Activated effector memory CD4-positive, alpha-beta T cell treated with Interleukin-2 at 50 U/mL for 16 hours (primary cell): Measurements from ENCODE around the gene IL27RA.
A peak's percentile ranks its signal among the peaks of the same experiment; 100 is the strongest.
"Not testable (repeated sequence)": the region's sequence is repeated elsewhere in the genome, so short reads cannot be mapped to it uniquely, and the experiment has no call there.

Experiments
- DNase-seq: peaks from one replicate; pipeline ENCODE4 v3.0.0-alpha.2; 2020

Gene IL27RA

GRCh38 chr19:14033946-14034345 is 2.4 kb downstream of the IL27RA start:
- no peak for DNase-seq

DNA sequence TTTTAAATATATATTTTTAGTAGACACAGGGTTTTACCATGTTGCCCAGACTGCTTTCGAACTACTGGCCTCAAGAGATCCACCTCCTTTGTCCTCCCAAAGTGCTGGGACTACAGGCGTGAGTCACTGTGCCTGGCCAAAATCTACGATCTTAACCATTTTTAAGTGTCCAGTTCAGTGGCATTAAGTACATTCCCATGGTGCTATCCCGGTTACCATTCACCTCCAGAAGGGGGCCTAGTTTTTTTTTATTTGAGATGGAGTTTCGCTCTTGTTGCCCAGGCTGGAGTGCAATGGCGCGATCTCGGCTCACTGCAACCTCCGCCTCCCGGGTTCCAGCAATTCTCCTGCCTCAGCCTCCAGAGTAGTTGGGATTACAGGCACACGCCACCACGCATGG is 3.6 kb downstream of the IL27RA start:
- not testable (repeated sequence) for DNase-seq

GRCh38 chr19:14035706-14036105 is 4.1 kb downstream of the IL27RA start:
- DNase-seq = no peak

DNA sequence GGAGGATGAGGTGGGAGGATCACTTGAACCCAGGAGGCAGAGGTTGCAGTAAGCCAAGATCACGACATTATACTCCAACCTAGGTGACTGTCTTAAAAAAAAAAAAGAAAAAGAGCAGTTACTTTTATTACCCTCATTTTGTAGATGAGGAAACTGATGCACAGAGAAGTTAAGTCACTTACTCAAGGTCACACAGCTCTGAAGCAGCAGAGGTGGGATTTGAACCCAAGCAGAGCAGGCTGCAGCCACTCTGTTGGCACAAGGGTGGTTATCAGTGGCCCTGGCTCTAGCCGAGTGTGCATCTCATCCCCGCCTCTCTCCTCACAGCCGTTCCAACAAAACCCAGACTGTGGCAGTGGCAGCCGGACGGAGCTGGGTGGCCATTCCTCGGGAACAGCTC is 7.6 kb downstream of the IL27RA start:
- DNase-seq = no peak

DNA sequence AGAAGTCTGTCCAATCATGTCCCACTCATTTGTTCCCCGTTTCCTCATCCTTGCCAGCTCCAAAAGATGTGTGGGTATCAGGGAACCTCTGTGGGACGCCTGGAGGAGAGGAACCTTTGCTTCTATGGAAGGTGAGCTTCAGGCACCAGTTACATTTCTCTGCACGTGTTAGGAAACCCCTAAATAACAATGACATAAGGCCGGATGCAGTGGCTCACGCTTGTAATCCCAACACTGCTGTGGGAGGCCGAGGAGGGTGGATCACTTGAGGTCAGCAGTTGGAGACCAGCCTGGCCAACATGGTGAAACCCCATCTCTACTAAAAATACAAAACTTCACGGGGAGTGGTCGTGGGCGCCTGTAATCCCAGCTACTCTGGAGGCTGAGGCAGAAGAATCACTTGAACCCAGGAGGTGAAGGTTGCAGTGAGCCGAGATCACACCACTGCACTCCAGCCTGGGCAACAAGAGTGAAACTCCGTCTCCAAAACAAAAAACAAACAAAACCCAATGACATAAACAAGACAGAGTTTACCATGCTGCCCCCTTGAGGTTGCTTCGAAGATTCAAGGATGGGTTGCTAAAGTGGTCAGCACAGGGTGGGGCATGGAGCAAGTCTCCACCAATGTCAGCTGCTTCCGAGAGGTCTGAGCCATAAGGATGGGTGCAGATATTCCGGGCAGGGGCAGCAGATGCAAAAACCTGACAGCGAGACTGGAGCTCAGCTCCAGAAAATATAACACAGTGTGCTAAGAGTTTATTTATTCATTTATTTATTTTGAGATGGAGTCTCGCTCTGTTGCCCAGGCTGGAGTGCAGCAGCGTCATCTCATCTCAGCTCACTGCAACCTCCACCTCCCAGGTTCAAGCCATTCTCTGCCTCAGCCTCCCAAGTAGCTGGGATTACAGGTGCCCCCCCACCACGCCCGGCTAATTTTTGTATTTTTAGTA is 11.4 kb downstream of the IL27RA start:
- DNase-seq = not testable (repeated sequence)

DNA sequence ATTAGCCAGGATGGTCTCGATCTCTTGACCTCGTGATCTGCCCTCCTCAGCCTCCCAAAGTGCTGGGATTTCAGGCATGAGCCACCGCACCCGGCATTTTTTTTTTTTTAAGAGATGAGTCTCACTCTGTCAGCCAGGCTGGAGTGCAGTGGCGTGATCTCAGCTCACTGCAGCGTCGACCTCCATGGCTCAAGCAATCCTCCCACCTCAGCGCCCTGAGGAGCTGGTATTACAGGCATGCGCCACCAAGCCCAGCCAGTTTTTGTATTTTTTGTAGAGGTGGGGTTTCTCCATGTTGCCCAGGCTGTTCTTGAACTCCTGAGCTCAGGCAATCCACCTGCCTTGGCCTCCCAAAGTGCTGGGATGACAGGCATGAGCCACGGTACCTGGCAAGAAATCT is 16.3 kb downstream of the IL27RA start:
- DNase-seq = not testable (repeated sequence)

GRCh38 chr19:14048443-14049153 is 17.0 kb downstream of the IL27RA start:
- DNase-seq = peak; percentile 49

DNA sequence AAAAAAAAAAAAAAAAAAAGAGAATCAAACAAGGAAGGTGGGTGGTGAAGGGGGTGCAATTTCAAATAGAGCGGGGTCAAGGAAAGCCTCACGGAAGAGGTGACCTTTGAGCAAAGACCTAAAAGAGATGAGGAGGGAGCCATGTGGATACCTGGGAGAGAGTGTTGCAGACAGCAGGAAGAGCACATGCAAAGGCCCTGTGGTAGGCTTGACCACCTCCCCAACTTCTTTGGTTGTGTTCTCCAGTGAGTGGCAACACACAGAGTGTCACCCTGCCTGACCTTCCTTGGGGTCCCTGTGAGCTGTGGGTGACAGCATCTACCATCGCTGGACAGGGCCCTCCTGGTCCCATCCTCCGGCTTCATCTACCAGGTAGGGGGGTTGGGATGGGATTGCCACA is 18.9 kb downstream of the IL27RA start:
- no peak for DNase-seq

GRCh38 chr19:14050961-14051360 is 19.4 kb downstream of the IL27RA start:
- not testable (repeated sequence) for DNase-seq

GRCh38 chr19:14051980-14052379 is 20.4 kb downstream of the IL27RA start:
- DNase-seq = no peak

DNA sequence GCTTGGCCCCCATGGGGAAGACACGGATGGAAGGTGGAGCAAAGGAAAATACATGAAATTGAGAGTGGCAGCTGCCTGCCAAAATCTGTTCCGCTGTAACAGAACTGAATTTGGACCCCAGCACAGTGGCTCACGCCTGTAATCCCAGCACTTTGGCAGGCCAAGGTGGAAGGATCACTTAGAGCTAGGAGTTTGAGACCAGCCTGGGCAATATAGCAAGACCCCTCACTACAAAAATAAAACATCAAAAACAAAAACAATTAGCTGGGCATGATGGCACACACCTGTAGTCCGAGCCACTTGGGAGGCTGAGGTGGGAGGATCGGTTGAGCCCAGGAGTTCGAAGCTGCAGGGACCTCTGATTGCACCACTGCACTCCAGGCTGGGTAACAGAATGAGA is 20.9 kb downstream of the IL27RA start:
- no peak for DNase-seq

GRCh38 chr19:14053032-14053431 is 21.5 kb downstream of the IL27RA start:
- no peak for DNase-seq

GRCh38 chr19:14053500-14053899 is 21.9 kb downstream of the IL27RA start:
- no peak for DNase-seq

GRCh38 chr19:14054099-14054498 is 22.5 kb downstream of the IL27RA start:
- no peak for DNase-seq

DNA sequence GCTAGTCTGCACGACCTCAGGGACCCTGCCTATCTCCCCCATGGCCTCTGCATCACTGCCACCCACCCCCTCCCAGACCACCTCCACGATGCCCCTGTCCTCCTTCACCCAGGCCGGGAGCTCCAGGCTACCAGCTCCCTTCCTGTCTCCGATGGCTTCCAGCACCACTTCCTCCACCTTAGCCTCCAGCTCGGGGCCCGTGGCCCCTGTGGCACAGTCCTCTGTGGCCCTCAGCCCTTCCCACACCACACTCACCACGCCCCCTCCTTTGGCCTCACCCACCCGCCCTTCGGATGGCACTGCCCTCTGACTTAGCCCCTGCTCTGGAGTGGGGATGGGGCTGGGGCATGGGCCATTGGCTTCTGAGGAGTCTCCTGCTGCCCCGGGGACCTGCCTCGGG is 23.2 kb downstream of the IL27RA start:
- DNase-seq = no peak

DNA sequence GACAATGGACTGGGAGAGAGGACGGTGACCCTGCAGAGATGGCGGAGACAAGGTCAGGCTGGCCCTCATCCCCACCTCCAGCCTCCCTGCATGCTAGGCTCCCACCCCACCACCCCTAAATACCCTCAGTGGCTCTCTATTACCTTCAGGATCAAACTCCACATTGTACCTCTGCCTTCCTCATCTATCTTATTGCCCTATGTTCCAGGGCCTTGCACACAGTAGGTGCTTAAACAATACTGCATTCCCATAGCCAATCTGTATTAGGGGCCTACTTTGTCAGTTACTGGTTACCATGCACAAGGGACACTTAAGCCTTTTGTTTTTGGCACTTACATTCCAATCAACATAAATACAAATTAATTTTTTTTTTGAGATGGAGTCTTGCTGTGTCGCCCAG is 23.8 kb downstream of the IL27RA start:
- no peak for DNase-seq

GRCh38 chr19:14056069-14056666 is 24.6 kb downstream of the IL27RA start:
- DNase-seq = no peak

- DNase-seq = no peak
Measured at GRCh38 chr19:14056741-14057356, 25.3 kb downstream of the IL27RA start.

GRCh38 chr19:14058182-14059092 is 26.9 kb downstream of the IL27RA start:
- DNase-seq = no peak

- peak; percentile 13 for DNase-seq
Measured at GRCh38 chr19:14059093-14059480, 27.5 kb downstream of the IL27RA start.

DNA sequence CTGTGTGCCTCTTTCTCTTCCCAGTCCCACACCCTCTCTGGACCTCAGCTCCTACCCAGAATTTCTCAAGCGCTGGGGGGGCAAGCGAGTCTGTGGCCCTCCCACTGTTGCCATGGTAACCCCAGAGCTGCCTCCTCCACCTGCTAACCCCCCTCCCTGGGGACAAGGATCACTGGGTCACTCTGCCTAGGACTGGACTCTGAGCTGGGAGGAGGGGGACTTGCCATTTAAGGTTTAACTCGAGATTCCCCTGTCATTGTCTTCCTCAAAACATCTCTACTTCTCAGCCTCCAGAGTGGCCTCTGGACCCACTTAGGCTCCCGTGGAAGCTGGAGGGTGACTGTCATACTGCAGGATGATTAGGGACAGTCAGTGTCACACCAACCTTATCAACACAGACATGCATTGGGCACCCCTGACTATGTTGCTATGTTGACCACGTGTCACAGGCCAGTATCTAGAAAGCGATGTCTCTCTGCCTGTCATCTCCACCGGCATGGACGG is 28.1 kb downstream of the IL27RA start:
- no peak for DNase-seq
